ENCODE results near the gene RASGRF1. TPM values are rescaled to one million over a fixed set of nuclear protein-coding genes. Genes with fewer than 3 reads are reported as not detected.

The RASGRF1 gene
- total and polyA plus RNA-seq, 12 donors: under 0.01 to 0.86 (median 0.37) TPM; not detected in 9

DNA sequence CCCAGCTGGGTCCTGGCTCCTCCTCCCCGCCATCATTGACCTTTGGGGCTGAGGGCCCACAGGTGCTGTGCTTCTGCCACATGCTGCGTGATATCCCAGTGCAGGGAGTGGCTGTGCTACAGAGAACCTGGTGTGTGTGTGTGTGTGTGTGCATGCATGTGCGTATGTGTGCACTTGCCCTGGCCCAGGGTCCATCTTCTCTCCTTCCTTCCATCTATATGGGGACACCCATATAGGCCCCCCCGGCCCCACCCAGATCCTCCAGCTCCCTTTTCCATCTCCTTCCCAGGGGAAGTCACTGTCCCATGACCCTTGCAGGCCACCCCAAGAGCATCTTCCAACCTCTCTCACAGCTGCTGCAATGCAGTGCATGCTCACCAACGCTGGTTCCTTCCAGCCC lies 12.6 kb downstream of the RASGRF1 start:
- DNase-seq (no peak), ATAC-seq (no peak)
- Histone ChIP-seq H3K4me1 (no peaks in the 10 kb centered on the region), H3K27me3 (peaks cover 0 to 15% (median 0%) of the 10 kb centered on the region in 7 donors), H3K9me3 (no peaks in the 10 kb centered on the region), H3K27ac (no peak overlapping the region), H3K4me3 (no peak overlapping the region), H3K36me3 (no peaks in the 10 kb centered on the region)
- intact Hi-C loops (cut with DNase I): no loop called here
- TF ChIP-seq, protein P1, sequence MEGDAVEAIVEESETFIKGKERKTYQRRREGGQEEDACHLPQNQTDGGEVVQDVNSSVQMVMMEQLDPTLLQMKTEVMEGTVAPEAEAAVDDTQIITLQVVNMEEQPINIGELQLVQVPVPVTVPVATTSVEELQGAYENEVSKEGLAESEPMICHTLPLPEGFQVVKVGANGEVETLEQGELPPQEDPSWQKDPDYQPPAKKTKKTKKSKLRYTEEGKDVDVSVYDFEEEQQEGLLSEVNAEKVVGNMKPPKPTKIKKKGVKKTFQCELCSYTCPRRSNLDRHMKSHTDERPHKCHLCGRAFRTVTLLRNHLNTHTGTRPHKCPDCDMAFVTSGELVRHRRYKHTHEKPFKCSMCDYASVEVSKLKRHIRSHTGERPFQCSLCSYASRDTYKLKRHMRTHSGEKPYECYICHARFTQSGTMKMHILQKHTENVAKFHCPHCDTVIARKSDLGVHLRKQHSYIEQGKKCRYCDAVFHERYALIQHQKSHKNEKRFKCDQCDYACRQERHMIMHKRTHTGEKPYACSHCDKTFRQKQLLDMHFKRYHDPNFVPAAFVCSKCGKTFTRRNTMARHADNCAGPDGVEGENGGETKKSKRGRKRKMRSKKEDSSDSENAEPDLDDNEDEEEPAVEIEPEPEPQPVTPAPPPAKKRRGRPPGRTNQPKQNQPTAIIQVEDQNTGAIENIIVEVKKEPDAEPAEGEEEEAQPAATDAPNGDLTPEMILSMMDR (IDR thresholded peaks at IDR 0.05): no peak
- WGBS, 2 donors: 89 to 96% methylated on average over 5 of the region's 5 CpGs

DNA sequence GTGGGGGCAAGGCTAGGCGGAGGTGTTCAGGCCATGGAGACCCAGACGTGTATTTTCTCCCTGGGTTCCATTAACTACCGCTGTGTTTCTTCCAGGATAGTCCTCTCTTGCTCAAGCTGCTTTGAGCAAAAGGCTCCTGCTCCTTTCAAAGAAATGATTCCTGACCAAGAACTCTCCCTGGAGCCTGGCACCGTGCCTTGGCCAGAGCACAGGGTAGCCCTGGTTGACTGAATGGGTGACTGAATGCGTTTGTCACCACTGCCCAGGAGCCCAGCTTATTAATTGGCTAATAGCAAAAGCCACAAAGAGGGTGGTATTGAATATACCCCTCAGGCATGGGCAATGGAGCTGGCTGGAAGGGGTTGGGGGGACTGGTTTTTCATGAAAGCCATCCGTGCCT lies 13.9 kb downstream of the RASGRF1 start:
- intact Hi-C loops (cut with DNase I): no loop called here
- Histone ChIP-seq H3K9me3 (no peaks in the 10 kb centered on the region), H3K36me3 (no peaks in the 10 kb centered on the region), H3K27ac (no peak overlapping the region), H3K27me3 (peaks cover 0 to 12% (median 0%) of the 10 kb centered on the region in 7 donors), H3K4me3 (no peak overlapping the region), H3K4me1 (no peaks in the 10 kb centered on the region)
- ATAC-seq: no peak
- WGBS, 2 donors: 85 to 86% methylated on average over 6 of the region's 6 CpGs
- TF ChIP-seq, protein P1 (IDR thresholded peaks at IDR 0.05): no peak
- no peak for DNase-seq

DNA sequence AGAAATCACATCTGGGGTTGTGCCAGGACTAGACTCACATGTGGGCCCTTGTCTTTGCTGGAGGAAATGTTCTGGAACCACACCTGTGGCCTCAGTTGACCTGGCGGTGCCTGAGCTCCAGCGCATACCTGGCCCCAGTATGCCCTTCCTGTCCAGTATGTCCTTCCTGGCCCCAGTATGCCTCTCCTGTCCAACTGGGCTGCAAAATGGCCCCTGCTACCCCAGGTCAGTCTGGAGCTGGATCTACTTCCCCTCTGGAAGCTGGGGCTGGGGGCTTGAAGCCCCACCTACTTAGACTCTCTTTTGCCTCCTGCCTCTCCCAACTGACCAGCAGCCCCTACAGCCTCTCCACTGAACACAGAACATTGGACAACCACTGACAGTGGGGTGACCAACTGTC lies 15.3 kb downstream of the RASGRF1 start:
- WGBS, 2 donors: 44 to 96% methylated on average over 2 of the region's 2 CpGs
- intact Hi-C loops (cut with DNase I): no loop called here
- Histone ChIP-seq H3K27me3 (peaks cover 0 to 12% (median 0%) of the 10 kb centered on the region in 7 donors), H3K4me1 (no peaks in the 10 kb centered on the region), H3K9me3 (no peaks in the 10 kb centered on the region), H3K4me3 (no peak overlapping the region), H3K27ac (no peak overlapping the region), H3K36me3 (no peaks in the 10 kb centered on the region)
- TF ChIP-seq, protein P1 (IDR thresholded peaks at IDR 0.05): no peak
- ATAC-seq (no peak), DNase-seq (no peak)

DNA sequence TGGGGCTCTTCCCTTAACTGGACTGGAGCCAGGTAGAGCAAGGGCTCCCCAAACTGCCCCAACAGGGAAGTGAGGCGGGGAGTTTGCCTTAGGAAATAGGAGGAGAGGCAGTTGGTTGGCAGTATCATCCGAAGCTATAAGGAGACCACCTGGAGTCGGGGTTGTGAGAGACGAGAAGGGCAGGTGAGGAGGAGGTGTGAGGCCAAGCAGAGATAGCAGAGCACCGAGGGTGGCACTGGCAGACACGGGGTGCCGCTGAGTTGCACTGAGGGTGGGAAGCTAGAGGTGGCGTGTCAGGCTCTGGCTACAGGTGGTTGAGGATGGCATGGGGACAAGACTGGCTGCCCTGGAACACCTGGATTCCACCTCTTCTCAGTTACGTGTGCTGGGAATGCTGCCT lies 17.2 kb downstream of the RASGRF1 start:
- DNase-seq: no peak
- Histone ChIP-seq H3K9me3 (no peaks in the 10 kb centered on the region), H3K27me3 (peaks cover 0 to 9% (median 0%) of the 10 kb centered on the region in 7 donors), H3K4me3 (no peak overlapping the region), H3K4me1 (no peaks in the 10 kb centered on the region), H3K27ac (no peak overlapping the region), H3K36me3 (no peaks in the 10 kb centered on the region)
- TF ChIP-seq, protein P1 (IDR thresholded peaks at IDR 0.05): no peak
- intact Hi-C loops (cut with DNase I): no loop called here
- WGBS, 2 donors: 82 to 84% methylated on average over 9 of the region's 9 CpGs
- ATAC-seq: no peak

Data from heart right ventricle (tissue), 16 donors.